Activated gamma-delta T cell (primary cell): Measurements from ENCODE around the gene OR8S1.
"Not testable (repeated sequence)": the region's sequence is repeated elsewhere in the genome, so short reads cannot be mapped to it uniquely, and the experiment has no call there.

ENCODE experiments used
- DNase-seq: peaks from one replicate; lab custom pipeline; 2025; lab: John Stamatoyannopoulos, UW
- total RNA-seq, 2 donors: gene quantifications; one replicate each; lab custom pipeline; 2026; lab: John Stamatoyannopoulos, UW

OR8S1 gene
- 0 reads per million in 2 donors for total RNA-seq

DNA sequence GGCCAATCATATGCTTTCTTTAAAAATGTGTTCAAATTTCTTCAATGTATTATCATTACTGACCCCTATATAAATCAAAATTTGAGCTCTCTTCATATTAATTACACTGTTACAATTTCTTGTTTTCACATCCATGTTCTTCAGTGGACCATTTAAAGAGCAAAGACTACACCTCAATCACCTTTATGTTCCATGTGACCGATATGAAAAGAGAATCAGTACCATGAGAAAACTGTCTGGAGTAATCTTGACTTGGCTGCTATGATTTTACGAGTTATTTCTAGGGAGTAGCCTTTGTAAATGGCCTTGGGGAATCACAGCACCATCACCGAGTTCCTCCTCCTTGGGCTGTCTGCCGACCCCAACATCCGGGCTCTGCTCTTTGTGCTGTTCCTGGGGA, at the start of gene OR8S1:
OR8S1 (plus strand) TSS at position 301 of the 400 bp plus-strand sequence; CDS start at position 301, 0 bp downstream.
- DNase-seq: no peak

DNA sequence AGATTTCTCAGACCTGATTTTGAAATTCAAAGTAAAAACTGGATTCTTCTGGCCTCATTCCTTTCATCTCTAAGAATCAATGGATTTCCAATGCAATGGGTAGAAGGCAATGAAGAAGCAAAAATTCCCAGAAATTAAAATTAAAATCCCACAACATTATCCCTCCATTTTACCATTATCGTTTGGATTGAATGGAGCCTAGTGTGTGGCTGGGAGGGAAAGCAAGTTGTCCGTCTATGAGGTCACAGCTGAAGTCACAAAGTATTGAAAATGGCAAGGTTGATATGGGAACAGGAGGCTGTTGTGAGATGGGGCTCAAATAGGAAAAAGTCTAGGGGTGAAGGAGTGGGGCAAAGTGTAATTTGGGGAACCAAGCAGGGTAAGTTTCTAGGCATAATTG, 43.2 kb upstream of the OR8S1 start, which contains the start of gene C12orf54:
C12orf54 (plus strand) TSS at position 301 of the 400 bp plus-strand sequence. CDS start 799 bp downstream, outside the sequence.
- no peak for DNase-seq

- no peak for DNase-seq
These were observed 42.5 kb upstream of the OR8S1 start for GRCh38 chr12:48482930-48483329.

GRCh38 chr12:48486261-48486660, 39.2 kb upstream of the OR8S1 start:
- DNase-seq: no peak

DNA sequence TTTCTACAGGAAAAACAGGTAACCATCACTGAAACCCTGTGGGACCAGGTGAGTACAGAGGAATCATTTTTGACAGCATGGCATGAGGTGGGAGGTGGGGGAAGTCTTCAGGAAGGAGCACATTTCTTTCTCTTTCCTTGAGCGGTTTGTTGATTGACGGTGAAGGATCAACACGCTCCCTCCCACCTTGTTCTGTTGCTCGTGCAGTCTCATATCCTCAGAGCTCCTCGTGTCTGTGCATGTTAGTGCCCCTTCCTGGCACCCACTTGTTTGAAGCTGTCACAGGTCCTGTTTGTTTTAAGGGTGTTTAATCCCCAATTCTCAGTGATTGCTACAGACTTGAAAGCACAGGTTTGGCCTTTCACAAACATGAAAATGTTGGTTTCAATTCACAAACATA, 38.8 kb upstream of the OR8S1 start:
- no peak for DNase-seq

GRCh38 chr12:48489012-48489411, 36.4 kb upstream of the OR8S1 start:
- DNase-seq: no peak

DNA sequence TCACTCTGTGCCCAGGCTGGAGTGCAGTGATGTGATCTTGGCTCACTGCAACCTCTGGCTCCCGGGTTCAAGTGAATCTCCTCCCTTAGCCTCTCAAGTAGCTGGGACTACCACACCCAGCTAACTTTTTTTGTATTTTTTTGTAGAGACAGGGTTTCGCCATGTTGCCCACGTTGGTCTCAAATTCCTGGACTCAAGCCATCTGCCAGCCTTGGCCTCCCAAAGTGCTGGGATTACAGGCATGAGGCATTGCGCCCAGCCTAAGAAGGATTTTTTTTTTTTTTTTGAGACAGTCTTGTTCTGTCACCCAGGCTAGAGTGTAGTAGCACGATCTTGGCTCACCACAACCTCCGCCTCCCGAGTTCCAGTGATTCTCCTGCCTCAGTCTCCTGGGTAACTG, 36.0 kb upstream of the OR8S1 start:
- not testable (repeated sequence) for DNase-seq

DNA sequence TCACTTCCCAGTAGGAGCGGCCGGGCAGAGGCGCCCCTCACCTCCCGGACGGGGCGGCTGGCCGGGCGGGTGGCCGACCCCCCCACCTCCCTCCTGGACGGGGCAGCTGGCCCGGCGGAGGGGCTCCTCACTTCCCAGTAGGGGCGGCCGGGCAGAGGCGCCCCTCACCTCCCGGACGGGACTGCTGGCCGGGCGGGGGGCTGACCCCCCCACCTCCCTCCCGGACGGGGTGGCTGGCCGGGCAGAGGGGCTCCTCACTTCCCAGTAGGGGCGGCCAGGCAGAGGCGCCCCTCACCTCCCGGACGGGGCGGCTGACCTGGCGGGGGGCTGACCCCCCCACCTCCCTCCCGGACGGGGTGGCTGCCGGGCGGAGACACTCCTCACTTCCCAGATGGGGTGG, 25.2 kb upstream of the OR8S1 start:
- not testable (repeated sequence) for DNase-seq

- not testable (repeated sequence) for DNase-seq
These were observed 18.6 kb upstream of the OR8S1 start for GRCh38 chr12:48506836-48507235.

DNA sequence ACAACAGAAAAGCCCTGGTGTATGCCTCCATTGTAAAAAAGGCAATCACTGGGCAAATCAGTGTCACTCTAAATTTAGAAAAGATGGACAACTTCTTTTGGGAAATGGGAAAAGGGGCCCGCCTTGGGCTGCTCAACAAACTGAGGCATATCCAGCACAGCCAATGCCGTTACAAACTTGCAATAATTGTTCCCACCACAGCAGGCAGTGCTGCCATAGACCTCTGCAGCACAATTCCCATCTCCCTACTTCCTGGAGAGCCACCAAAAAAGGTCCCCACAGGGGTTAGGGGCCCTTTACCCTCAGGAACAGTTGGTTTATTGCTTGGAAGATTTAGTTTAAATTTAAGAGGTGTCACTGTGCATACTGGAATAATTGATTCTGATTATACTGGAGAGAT, 16.4 kb upstream of the OR8S1 start:
- DNase-seq: no peak

- no peak for DNase-seq
These were observed 15.3 kb upstream of the OR8S1 start for GRCh38 chr12:48510111-48510510.

DNA sequence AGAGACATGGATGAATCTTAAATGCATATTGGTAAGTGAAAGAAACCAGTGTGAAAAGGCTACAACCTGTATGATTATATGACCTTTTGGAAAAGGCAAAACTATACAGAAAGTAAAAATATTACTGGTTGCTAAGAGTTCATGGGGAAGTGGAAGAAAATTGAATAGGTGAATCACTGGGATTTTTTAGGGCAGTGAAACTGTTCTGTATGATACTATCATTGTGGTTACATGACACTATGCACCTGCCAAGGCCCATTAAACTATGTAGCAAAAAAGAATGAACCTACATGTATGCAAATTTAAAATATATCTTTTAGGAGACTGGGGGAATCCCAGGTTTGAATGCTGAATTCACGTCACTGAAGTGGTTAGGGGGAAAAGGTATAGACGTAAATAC, 12.6 kb upstream of the OR8S1 start:
- no peak for DNase-seq

DNA sequence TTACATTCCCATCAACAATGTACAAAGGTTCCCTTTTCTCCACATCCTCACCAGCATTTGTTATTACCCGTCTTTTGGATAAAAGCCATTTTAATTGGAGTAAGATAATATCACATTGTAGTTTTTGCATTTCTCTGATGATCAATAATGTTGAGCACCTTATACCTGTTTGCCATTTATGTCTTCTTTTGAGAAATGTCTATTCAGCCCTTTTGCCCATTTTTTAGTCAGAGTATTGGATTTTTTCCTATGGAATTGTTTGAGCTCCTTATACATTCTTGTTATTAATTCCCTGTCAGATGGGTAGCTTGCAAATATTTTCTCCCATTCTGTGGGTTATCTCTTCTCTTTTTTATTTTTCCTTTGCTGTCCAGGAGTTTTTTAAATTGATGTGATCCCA, 10.7 kb upstream of the OR8S1 start:
- DNase-seq: no peak

DNA sequence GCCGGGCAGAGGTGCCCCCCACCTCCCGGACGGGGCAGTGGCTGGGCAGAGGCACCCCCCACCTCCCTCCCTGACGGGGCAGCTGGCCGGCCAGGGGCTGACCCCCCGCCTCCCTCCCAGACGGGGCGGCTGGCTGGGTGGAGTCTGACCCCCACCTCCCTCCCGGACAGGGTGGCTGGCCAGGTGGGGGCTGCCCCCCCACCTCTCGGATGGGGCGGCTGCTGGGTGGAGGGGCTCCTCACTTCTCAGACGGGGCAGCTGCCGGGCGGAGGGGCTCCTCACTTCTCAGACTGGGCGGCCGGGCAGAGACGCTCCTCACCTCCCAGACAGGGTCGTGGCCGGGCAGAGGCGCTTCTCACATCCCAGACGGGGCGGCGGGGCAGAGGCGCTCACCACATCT, 5.1 kb upstream of the OR8S1 start:
- DNase-seq: not testable (repeated sequence)

DNA sequence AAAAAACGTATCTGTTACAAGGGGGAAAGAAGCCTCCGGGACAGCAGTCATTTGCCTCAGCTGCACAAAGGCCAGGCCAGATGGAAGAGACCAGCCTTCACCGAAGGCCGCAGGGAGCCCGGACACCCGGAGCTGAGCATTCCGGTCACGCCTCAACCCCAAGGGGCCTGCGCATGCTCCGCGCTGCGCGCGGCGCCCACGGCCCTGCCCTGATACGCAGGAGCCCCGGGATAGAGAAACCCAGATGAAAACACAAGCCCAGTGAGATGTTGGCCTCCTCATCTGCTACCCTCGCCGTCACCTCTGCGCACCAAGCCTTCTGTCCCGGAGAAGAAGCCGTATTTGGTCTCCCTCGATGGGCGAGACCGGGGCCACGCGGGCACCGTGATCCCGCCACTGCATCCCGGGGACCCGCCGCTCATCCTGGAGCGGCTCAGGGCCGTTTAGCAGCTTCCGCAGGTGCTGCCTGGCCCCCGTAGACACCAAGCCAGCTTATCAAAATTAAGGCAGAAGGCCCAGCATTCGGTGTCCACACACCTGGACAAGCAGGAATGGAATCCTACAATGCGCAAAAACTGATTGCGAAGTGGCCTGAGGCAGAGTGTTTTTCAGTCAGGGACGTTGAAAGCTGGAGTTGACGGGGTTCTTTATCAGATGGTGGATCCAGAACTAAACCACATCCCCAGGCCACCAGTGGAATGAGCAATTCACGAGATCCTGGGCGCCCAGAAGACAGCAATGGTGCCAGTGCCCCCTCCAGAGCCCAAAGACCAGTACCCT, 2.6 kb downstream of the OR8S1 start:
- DNase-seq: no peak

GRCh38 chr12:48532601-48533000, 7.2 kb downstream of the OR8S1 start:
- DNase-seq: no peak

DNA sequence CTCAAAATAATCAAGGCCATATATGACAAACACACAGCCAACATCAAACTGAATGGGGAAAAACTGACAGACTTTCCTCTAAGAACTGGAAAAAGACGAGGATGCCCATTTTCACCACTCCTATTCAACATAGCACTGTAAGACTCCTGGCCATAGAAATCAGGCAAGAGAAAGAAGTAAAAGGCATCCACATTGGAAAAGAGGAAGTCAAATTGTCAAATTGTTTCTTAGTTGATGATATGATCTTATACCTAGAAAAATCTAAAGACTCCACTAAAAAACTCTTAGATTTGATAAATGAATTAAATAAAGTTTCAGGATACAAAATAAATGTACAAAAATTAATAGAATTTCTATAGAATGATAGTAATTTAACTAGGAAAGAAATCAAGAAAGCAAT, 11.2 kb downstream of the OR8S1 start:
- DNase-seq: no peak

DNA sequence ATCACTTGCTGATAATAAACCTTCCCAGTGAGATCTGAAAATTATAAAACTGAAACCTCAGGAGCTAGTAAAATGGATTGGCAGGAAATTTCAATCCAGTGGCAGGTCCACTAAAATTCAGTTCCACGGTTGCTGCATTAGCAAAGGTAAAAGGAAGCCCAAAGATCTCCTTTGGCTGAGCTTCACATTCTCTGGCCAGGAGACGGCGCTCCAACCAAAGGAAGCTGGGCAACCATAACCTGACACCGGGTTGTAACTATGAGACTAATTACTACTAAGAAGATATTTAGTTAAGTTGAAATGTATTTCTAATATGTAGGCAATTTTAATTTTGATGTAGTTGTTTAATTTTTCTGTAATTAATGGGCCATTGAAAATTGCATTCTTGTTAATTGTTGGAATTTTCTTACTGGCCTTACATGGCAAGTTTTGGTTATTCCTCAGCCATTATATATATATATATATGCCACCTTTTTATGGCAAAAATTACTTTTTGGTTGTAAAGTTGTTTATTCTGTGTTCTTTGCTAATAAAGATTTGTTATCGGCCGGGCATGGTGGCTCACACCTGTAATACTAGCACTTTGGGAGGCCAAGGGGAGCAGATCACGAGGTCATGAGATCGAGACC, 17.0 kb downstream of the OR8S1 start:
- no peak for DNase-seq

- DNase-seq: no peak
These were observed 20.5 kb downstream of the OR8S1 start for GRCh38 chr12:48545833-48546469.

DNA sequence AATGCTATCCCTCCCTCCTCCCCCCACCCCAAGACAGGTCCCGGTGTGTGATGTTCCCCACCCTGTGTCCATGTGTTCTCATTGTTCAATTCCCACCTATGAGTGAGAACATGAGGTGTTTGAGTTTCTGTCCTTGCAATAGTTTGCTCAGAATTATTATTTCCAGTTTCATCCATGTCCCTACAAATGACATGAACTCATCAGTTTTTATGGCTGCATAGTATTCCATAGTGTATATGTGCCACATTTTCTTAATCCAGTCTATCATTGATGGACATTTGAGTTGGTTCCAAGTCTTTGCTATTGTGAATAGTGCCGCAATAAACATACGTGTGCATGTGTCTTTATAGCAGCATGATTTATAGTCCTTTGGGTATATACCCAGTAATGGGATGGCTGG, 21.6 kb downstream of the OR8S1 start:
- DNase-seq: not testable (repeated sequence)

- not testable (repeated sequence) for DNase-seq
These were observed 26.2 kb downstream of the OR8S1 start for GRCh38 chr12:48551636-48552035.

DNA sequence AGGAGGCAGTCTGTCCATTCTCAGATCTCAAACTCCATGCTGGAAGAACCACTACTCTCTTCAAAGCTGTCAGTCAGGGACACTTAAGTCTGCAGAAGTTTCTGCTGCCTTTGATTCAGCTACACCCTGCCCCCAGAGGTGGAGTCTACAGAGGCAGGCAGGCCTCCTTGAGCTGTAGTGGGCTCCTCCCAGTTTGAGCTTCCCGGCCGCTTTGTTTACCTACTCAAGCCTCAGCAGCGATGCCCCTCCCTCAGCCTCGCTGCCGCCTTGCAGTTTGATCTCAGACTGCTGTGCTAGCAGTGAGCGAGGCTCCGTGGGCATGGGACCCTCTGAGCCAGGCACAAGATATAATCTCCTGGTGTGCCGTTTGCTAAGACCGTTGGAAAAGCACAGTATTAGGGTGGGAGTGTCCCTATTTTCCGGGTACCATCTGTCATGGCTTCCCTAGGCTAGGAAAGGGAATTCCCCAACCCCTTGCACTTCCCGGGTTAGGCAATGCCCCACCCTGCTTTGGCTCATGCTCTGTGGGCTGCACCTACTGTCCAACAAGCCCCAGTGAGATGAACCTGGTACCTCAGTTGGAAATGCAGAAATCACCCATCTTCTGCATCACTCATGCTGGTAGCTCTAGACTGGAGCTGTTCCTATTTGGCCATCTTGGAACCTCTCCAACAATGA, 28.4 kb downstream of the OR8S1 start:
- not testable (repeated sequence) for DNase-seq
